ENCODE data around the gene LBX2. TPM values are rescaled to one million over a fixed set of nuclear protein-coding genes. Genes with fewer than 3 reads are reported as not detected.

LBX2 gene
- total and polyA plus RNA-seq, 9 of the 15 experiments (the other 6 are each of a cell fraction or from before 2014, with no cell fraction given) = 0.39 to 6.2 (median 1.8) TPM; not detected in 1

- TF ChIP-seq RHOXF2B (CRISPR knock-in tag; conservative IDR thresholded peaks at IDR 0.05) = no peak
- no peak for TF ChIP-seq ZNF764 (CRISPR knock-in tag; IDR thresholded peaks at IDR 0.05; ENCODE audit: low read depth)
- no peak for TF ChIP-seq ILF3 (IDR thresholded peaks at IDR 0.05; ENCODE audit: borderline replicate concordance)
- TF ChIP-seq MAZ (CRISPR knock-in tag; conservative IDR thresholded peaks at IDR 0.05 in 1 of 2, IDR thresholded peaks at IDR 0.05 in 1 of 2) = no peak
- TF ChIP-seq BCOR (IDR thresholded peaks at IDR 0.05) = no peak
- TF ChIP-seq CHD1 (IDR thresholded peaks at IDR 0.05; ENCODE audit: low read length) = no peak
- TF ChIP-seq JUND (IDR thresholded peaks at IDR 0.05; ENCODE audit: borderline replicate concordance, low read depth, low read length) = no peak; the same call in 1 of the 2 replicates
- no peak for TF ChIP-seq JUND (tag; IDR thresholded peaks at IDR 0.05; ENCODE audit: borderline replicate concordance, low read depth, low read length)
- no peak for TF ChIP-seq MXD1 (CRISPR knock-in tag; IDR thresholded peaks at IDR 0.05; ENCODE audit: borderline replicate concordance, poor library complexity, severe bottlenecking)
- TF ChIP-seq STAT5B (CRISPR knock-in tag; IDR thresholded peaks at IDR 0.05) = no peak
- TF ChIP-seq BRD9 (IDR thresholded peaks at IDR 0.05; ENCODE audit: low read depth, partially characterized antibody) = no peak
- no peak for TF ChIP-seq TBL1XR1 (IDR thresholded peaks at IDR 0.05; ENCODE audit: low read length in 2 of 2)
- 0 out of 2 replicates have a peak, but pooled peaks have one; percentile 22 for TF ChIP-seq POLR2H (tag; IDR thresholded peaks at IDR 0.05; ENCODE audit: low read depth)
- no peak for TF ChIP-seq HNRNPK (IDR thresholded peaks at IDR 0.05; ENCODE audit: low read depth, low read length, poor library complexity, severe bottlenecking)
- no peak for TF ChIP-seq HMGN3 (IDR thresholded peaks at IDR 0.05; ENCODE audit: borderline replicate concordance, extremely low read depth, insufficient read length, low read depth, low read length)
- no peak for TF ChIP-seq ZBTB17 (CRISPR knock-in tag; IDR thresholded peaks at IDR 0.05)
- no peak for TF ChIP-seq ARHGAP35 (IDR thresholded peaks at IDR 0.05; ENCODE audit: partially characterized antibody)
- no peak for TF ChIP-seq SMARCE1 (IDR thresholded peaks at IDR 0.05)
- no peak for TF ChIP-seq PATZ1 (CRISPR knock-in tag; IDR thresholded peaks at IDR 0.05; ENCODE audit: borderline replicate concordance)
- TF ChIP-seq XRCC3 (IDR thresholded peaks at IDR 0.05) = no peak
- no peak for TF ChIP-seq ZNF232 (CRISPR knock-in tag; IDR thresholded peaks at IDR 0.05)
- TF ChIP-seq KAT8 (IDR thresholded peaks at IDR 0.05; ENCODE audit: low read depth) = no peak
- TF ChIP-seq ZNF589 (CRISPR knock-in tag; IDR thresholded peaks at IDR 0.05; ENCODE audit: low read depth) = peak; percentile 90
- peak; percentile 45; the same call in 1 of the 2 replicates for TF ChIP-seq MTA3 (IDR thresholded peaks at IDR 0.05; ENCODE audit: borderline replicate concordance)
- TF ChIP-seq ZBTB1 (CRISPR knock-in tag; IDR thresholded peaks at IDR 0.05; ENCODE audit: borderline replicate concordance, low read depth) = no peak
- no peak for TF ChIP-seq NFIC (IDR thresholded peaks at IDR 0.05)
- no peak for TF ChIP-seq KLF6 (CRISPR knock-in tag; IDR thresholded peaks at IDR 0.05; ENCODE audit: borderline replicate concordance)
These were observed 41.1 kb downstream of the LBX2 start, which contains the start of gene WBP1 (continued) for GRCh38 chr2:74458132-74458937.

All from K562 (cell line).